ENCODE measurements around the gene MAP3K1.

DNA sequence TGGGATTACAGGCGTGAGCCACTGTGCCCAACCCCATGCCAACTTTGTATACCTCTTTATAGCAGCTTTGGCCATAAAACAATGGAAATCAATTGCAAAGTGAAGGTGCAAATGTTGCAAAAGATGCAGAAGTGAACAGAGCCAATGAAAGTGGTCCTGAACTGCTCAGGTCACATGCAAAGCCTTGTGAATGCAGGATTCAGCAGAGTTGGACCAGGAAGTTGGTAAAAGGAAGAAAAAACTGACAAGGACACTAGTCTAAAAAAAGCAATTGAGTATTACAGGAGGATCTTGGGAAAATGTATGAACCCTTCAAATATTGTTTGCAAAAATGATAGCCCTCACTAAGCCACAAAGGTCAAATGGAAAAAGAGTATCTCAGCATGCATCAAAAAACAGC, 4.5 kb upstream of the MAP3K1 start:
- TF ChIP-seq POLR2AphosphoS5 (IDR thresholded peaks at IDR 0.05; ENCODE audit: borderline replicate concordance, low read depth, low read length): no peak
- TF ChIP-seq EZH2 (IDR thresholded peaks at IDR 0.05): no peak
- TF ChIP-seq FOXP2 (optimal IDR thresholded peaks at IDR 0.05; ENCODE audit: control extremely low read depth, extremely low read length, insufficient read depth): no peak
